GM23338 (cell line): ENCODE data around the gene MAS1L. TPM values are rescaled to one million over a fixed set of nuclear protein-coding genes. Genes with fewer than 3 reads are reported as not detected.

Source experiments
- ATAC-seq: fragments of 200-7000 bp; cut with Tn5 transposase; 3 replicates; pipeline ENCODE4 v1.9.1; 2020
- DNase-seq: peaks from one replicate; pipeline ENCODE4 v3.0.0-alpha.2; 2015; ENCODE audit warnings: low spot score
- H2AFZ ChIP-seq: fragments of 200-600 bp; sonication (generic); 2 replicates; pipeline ENCODE4 v1.8.0; 2016; ENCODE audit warnings: antibody characterized with exemption, mild to moderate bottlenecking, moderate library complexity
- H3F3A ChIP-seq: fragments of 200-600 bp; sonication (generic); replicated peaks from 2 replicates; pipeline ENCODE4 v1.8.0; 2017; ENCODE audit warnings: antibody characterized with exemption, mixed run types, low read depth
- H3K27ac ChIP-seq: fragments of 200-600 bp; sonication (generic); 2 replicates; pipeline ENCODE4 v1.6.1; 2016; ENCODE audit warnings: low read depth
- H3K27me3 ChIP-seq: fragments of 200-600 bp; sonication (generic); 2 replicates; pipeline ENCODE4 v1.8.0; 2016; ENCODE audit warnings: mild to moderate bottlenecking, mixed run types, moderate library complexity; ENCODE audit not compliant: insufficient read depth
- H3K36me3 ChIP-seq: fragments of 200-600 bp; sonication (generic); 2 replicates; pipeline ENCODE4 v1.8.0; 2016; ENCODE audit warnings: mild to moderate bottlenecking; ENCODE audit not compliant: insufficient read depth
- H3K4me1 ChIP-seq: fragments of 200-600 bp; sonication (generic); 2 replicates; pipeline ENCODE4 v1.8.0; 2016; ENCODE audit warnings: mild to moderate bottlenecking, moderate library complexity; ENCODE audit not compliant: insufficient read depth
- H3K4me2 ChIP-seq: fragments of 200-600 bp; sonication (generic); 2 replicates; pipeline ENCODE4 v1.7.1; 2017; ENCODE audit warnings: mixed run types
- H3K4me3 ChIP-seq: fragments of 200-600 bp; sonication (generic); 2 replicates; pipeline ENCODE4 v1.6.1; 2016; ENCODE audit warnings: mixed run types
- H3K79me2 ChIP-seq: fragments of 200-600 bp; sonication (generic); replicated peaks from 2 replicates; pipeline ENCODE4 v1.8.0; 2017; ENCODE audit warnings: mild to moderate bottlenecking; ENCODE audit not compliant: insufficient read depth
- H3K9me2 ChIP-seq: fragments of 200-600 bp; sonication (generic); 2 replicates; pipeline ENCODE4 v1.8.0; 2017; ENCODE audit not compliant: insufficient read depth
- H4K20me1 ChIP-seq: fragments of 200-600 bp; sonication (generic); replicated peaks from 2 replicates; pipeline ENCODE4 v1.8.0; 2017; ENCODE audit warnings: mild to moderate bottlenecking; ENCODE audit not compliant: insufficient read depth
- H3K27ac Mint-ChIP-seq: 2 replicates; pipeline ENCODE4 v1.8.0; 2020; ENCODE audit warnings: inconsistent platforms, mild to moderate bottlenecking, moderate library complexity, mixed read lengths
- H3K27me3 Mint-ChIP-seq: 3 replicates; pipeline ENCODE4 v1.8.0; 2022; ENCODE audit warnings: low read depth, mild to moderate bottlenecking, moderate library complexity, mixed read lengths, inconsistent platforms; ENCODE audit not compliant: insufficient read depth, poor library complexity
- H3K36me3 Mint-ChIP-seq: 3 replicates; pipeline ENCODE4 v1.8.0; 2021; ENCODE audit warnings: low read depth, mild to moderate bottlenecking, inconsistent platforms, moderate library complexity, mixed read lengths
- H3K4me1 Mint-ChIP-seq: 3 replicates; pipeline ENCODE4 v1.8.0; 2020; ENCODE audit warnings: mild to moderate bottlenecking, inconsistent platforms, mixed read lengths
- H3K4me3 Mint-ChIP-seq: 3 replicates; pipeline ENCODE4 v1.8.0; 2021; ENCODE audit warnings: moderate library complexity, mild to moderate bottlenecking, inconsistent platforms, mixed read lengths
- H3K9me3 Mint-ChIP-seq: 3 replicates; pipeline ENCODE4 v1.8.0; 2020; ENCODE audit warnings: moderate library complexity, mild to moderate bottlenecking, inconsistent platforms, mixed read lengths
- CTCF ChIP-seq, 2 experiments: fragments of 200-600 bp in 1 of 2; sonication (generic) in 1 of 2; conservative IDR thresholded peaks; 2 replicates each; pipeline versions ENCODE4 v1.5.1 to v1.6.1; 2016 to 2017; ENCODE audit warnings: antibody characterized with exemption in 2 of 2, low read depth in 2 of 2, mild to moderate bottlenecking in 2 of 2, moderate library complexity in 1 of 2
- ETS1 ChIP-seq: IDR thresholded peaks from 2 replicates; pipeline ENCODE4 v1.6.1; 2016; ENCODE audit warnings: antibody characterized with exemption
- EZH2 ChIP-seq: fragments of 200-600 bp; sonication (generic); IDR thresholded peaks from one replicate; pipeline ENCODE4 v1.8.0; 2017; ENCODE audit warnings: antibody characterized with exemption, mild to moderate bottlenecking, low read depth; ENCODE audit not compliant: unreplicated experiment
- EZH2phosphoT487 ChIP-seq: fragments of 200-600 bp; sonication (generic); IDR thresholded peaks from one replicate; pipeline ENCODE4 v1.8.1; 2018; ENCODE audit warnings: antibody characterized with exemption; ENCODE audit not compliant: unreplicated experiment
- JUNB ChIP-seq: IDR thresholded peaks from one replicate; pipeline ENCODE4 v1.6.1; 2016; ENCODE audit warnings: antibody characterized with exemption; ENCODE audit not compliant: unreplicated experiment
- POLR2AphosphoS5 ChIP-seq: IDR thresholded peaks from 2 replicates; pipeline ENCODE4 v1.6.1; 2016; ENCODE audit warnings: antibody characterized with exemption, low read depth
- REST ChIP-seq: IDR thresholded peaks from one replicate; pipeline ENCODE4 v1.6.1; 2018; ENCODE audit warnings: antibody characterized with exemption; ENCODE audit not compliant: unreplicated experiment
- STAT1 ChIP-seq: IDR thresholded peaks from one replicate; pipeline ENCODE4 v1.6.1; 2016; ENCODE audit warnings: antibody characterized with exemption; ENCODE audit not compliant: unreplicated experiment
- ZNF114 ChIP-seq: fragments of 250-450 bp; sonication (Bioruptor Pico); IDR thresholded peaks from 2 replicates; pipeline ENCODE4 v1.5.0; 2020; ENCODE audit warnings: mild to moderate bottlenecking, moderate library complexity
- polyA plus RNA-seq: library from polyadenylated mRNA; unstranded; fragments of >200 nt; fragmentation: Nextera tagmentation; extraction: Ambion mirVana; gene quantifications from 2 replicates; pipeline ENCODE4 v1.2.1, GENCODE V29; 2016
- total RNA-seq: library from RNA; depleted of rRNA; stranded (reverse); fragments of >200 nt; shearing (Covaris generic); gene quantifications from 2 replicates; pipeline ENCODE4 v1.2.3, GENCODE V29; 2014

Gene MAS1L
- total and polyA plus RNA-seq, 2 experiments from 2014 or later, result not detected

- no peak for TF ChIP-seq REST
- TF ChIP-seq CTCF (conservative IDR thresholded peaks at IDR 0.05; ENCODE audit: low read depth in 2 of 2), result peak; percentile 19 to 55; a peak in 2 of 4 replicates
Measured at GRCh38 chr6:29517245-29517644, 29.5 kb upstream of the MAS1L start (continued).

- Histone ChIP-seq H2AFZ (no peak overlapping the region), H3K36me3 (no peaks in the 10 kb centered on the region; the same call in 1 of the 2 replicates), H3K4me2 (no peak overlapping the region), H3K27me3 (no peaks in the 10 kb centered on the region), H3K9me2 (peaks cover 18% of the 10 kb centered on the region; the same call in 1 of the 2 replicates), H3F3A (no peaks in the 10 kb centered on the region), H4K20me1 (no peaks in the 10 kb centered on the region), H3K4me3 (no peak overlapping the region), H3K79me2 (no peaks in the 10 kb centered on the region), H3K4me1 (no peaks in the 10 kb centered on the region), H3K27ac (no peak overlapping the region)
- Mint-ChIP-seq H3K27ac (no peak overlapping the region), H3K9me3 (peaks cover 11% of the 10 kb centered on the region), H3K4me1 (peaks cover 3% of the 10 kb centered on the region; the same call in 1 of the 3 replicates), H3K36me3 (peaks cover 11% of the 10 kb centered on the region), H3K27me3 (peaks cover 2% of the 10 kb centered on the region), H3K4me3 (no peak overlapping the region)
- DNase-seq, result no peak
- ATAC-seq, result no peak
- TF ChIP-seq POLR2AphosphoS5 (no peak), ZNF114 (CRISPR knock-in tag) (no peak), EZH2phosphoT487 (no peak), ETS1 (no peak), REST (no peak), CTCF (conservative IDR thresholded peaks at IDR 0.05; ENCODE audit: low read depth in 2 of 2) (no peak), JUNB (no peak), EZH2 (no peak), STAT1 (no peak)
Measured at GRCh38 chr6:29516108-29516507, 28.4 kb upstream of the MAS1L start.
